Fibroblast of the aortic adventitia (primary cell): ENCODE data around the gene PYDC1. TPM values are rescaled to one million over a fixed set of nuclear protein-coding genes. Genes with fewer than 3 reads are reported as not detected.

Source experiments
- small RNA-seq: library from RNA; depleted of rRNA; stranded (forward); fragments of <200 nt; gene quantifications from one replicate; pipeline ENCODE3, GENCODE V24; 2012
- total RNA-seq: library from RNA; depleted of rRNA; stranded (reverse); fragments of >200 nt; gene quantifications from 2 replicates; pipeline ENCODE4 v1.2.3, GENCODE V29; 2012; ENCODE audit warnings: low replicate concordance

Gene PYDC1
- total RNA-seq, 1 donor = not detected

Small RNA genes within 50 kb of the gene (small RNA-seq; reads per million reads assigned to genes)
- not detected for gene NDUFA3P6

Other genes starting within 250 kb of the PYDC1 start
- 15.5 and 60.9 TPM in 2 replicates for gene HSD3B7, start 231.9 kb downstream of the PYDC1 start, total RNA-seq
- 2.1 and 2.3 TPM in 2 replicates for gene STX1B, start 206.5 kb downstream of the PYDC1 start, total RNA-seq
- gene STX4, start 183.6 kb downstream of the PYDC1 start, total RNA-seq = 24.2 and 29.7 TPM in 2 replicates
- gene ZNF668, start 142.9 kb downstream of the PYDC1 start, total RNA-seq = 4.6 and 12.3 TPM in 2 replicates
- 5.8 and 16.2 TPM in 2 replicates for gene ZNF646, start 142.7 kb downstream of the PYDC1 start, total RNA-seq
- gene PRSS53, start 128.2 kb downstream of the PYDC1 start, total RNA-seq = 1.6 and 2.8 TPM in 2 replicates
- 56.3 and 146 TPM in 2 replicates for gene VKORC1, start 122.3 kb downstream of the PYDC1 start, total RNA-seq
- 16.9 and 39.5 TPM in 2 replicates for gene BCKDK, start 108.7 kb downstream of the PYDC1 start, total RNA-seq
- 25.1 and 31.5 TPM in 2 replicates for gene KAT8, start 99.5 kb downstream of the PYDC1 start, total RNA-seq
- not detected in 2 replicates for gene PRSS8, start 81.4 kb downstream of the PYDC1 start, total RNA-seq
- 1.1 and 3.8 TPM in 2 replicates for gene PRSS36, start 67.1 kb downstream of the PYDC1 start, total RNA-seq
- gene FUS, start 37.0 kb downstream of the PYDC1 start, total RNA-seq = 41.3 and 65.3 TPM in 2 replicates
- gene PYCARD, start 14.4 kb downstream of the PYDC1 start, total RNA-seq = 29.3 and 126 TPM in 2 replicates
- not detected in 2 replicates for gene TRIM72, start 3.0 kb downstream of the PYDC1 start, total RNA-seq
- not detected in 2 replicates for gene ITGAM, start 42.8 kb upstream of the PYDC1 start, total RNA-seq
- not detected in 2 replicates for gene ITGAX, start 138.0 kb upstream of the PYDC1 start, total RNA-seq
- gene ITGAD, start 176.2 kb upstream of the PYDC1 start, total RNA-seq = not detected in 2 replicates
- not detected in 2 replicates for gene COX6A2, start 211.2 kb upstream of the PYDC1 start, total RNA-seq
- gene ZNF843, start 225.7 kb upstream of the PYDC1 start, total RNA-seq = 0.25 and 0.99 TPM in 2 replicates
- gene ARMC5, start 242.4 kb upstream of the PYDC1 start, total RNA-seq = 7.4 and 16.9 TPM in 2 replicates